Fibroblast of the aortic adventitia (primary cell): ENCODE data around the gene NR1I2. TPM values are rescaled to one million over a fixed set of nuclear protein-coding genes. Genes with fewer than 3 reads are reported as not detected.

Source experiments
- DNase-seq: peaks from one replicate; pipeline ENCODE4 v3.0.0-alpha.2; 2010; ENCODE audit warnings: low read depth
- H3K4me3 ChIP-seq: 2 replicates; pipeline ENCODE4 v1.5.1; 2011; ENCODE audit warnings: low read depth, mild to moderate bottlenecking, control low read depth, low read length, moderate library complexity
- CTCF ChIP-seq: IDR thresholded peaks from 2 replicates; pipeline ENCODE4 v1.5.1; 2011; ENCODE audit warnings: mild to moderate bottlenecking, low read length, control low read depth, inconsistent platforms; ENCODE audit not compliant: insufficient read depth
- total RNA-seq: library from RNA; depleted of rRNA; stranded (reverse); fragments of >200 nt; gene quantifications from 2 replicates; pipeline ENCODE4 v1.2.3, GENCODE V29; 2012; ENCODE audit warnings: low replicate concordance

The NR1I2 gene
- total RNA-seq, 1 donor = 0.27 TPM

DNA sequence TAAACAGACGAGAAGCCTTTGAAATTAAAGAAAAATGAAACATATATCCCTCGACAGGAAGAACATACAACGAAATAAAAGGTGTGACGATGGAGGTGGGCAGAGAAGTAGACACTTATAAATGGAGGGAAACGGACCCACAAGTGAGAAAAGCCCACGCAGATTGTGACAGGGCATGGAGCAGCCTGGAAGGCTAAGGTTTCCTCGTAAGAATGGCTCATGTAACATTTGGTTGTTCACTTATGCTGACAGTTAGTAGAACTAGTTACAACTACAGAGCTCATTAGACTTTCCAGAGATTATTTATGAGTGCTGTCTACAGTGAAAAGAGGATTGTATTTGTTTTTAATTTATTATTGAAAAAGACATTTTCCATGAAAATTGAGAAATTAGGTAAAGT is 82.6 kb downstream of the NR1I2 start:
- TF ChIP-seq CTCF = no peak
- DNase-seq = no peak

More for the DNA sequence above, 82.6 kb downstream of the NR1I2 start:
- H3K4me3 ChIP-seq = no peak overlapping the region

Other genes with a start within 250 kb of the NR1I2 start
- not detected in 2 replicates for gene CD80, start 222.5 kb upstream of the NR1I2 start, total RNA-seq
- gene ADPRH, start 202.6 kb upstream of the NR1I2 start, total RNA-seq = 3.8 and 4.1 TPM in 2 replicates
- gene PLA1A, start 184.2 kb upstream of the NR1I2 start, total RNA-seq = 1.1 TPM in 1 of 2 replicates, not detected in the other
- 0.27 and 1.6 TPM in 2 replicates for gene POPDC2, start 121.5 kb upstream of the NR1I2 start, total RNA-seq
- gene COX17, start 104.7 kb upstream of the NR1I2 start, total RNA-seq = 17.0 and 18.0 TPM in 2 replicates
- gene CFAP91, start 79.1 kb upstream of the NR1I2 start, total RNA-seq = 0.81 and 0.98 TPM in 2 replicates